Hematopoietic multipotent progenitor cell (in vitro differentiated cells): ENCODE results near the gene LDLRAD4. TPM values are rescaled to one million over a fixed set of nuclear protein-coding genes. Genes with fewer than 3 reads are reported as not detected.

Experiments used
- DNase-seq, 3 donors: peaks; one replicate each; pipeline ENCODE4 v3.0.0-alpha.2; 2011 to 2015; ENCODE audit warnings: low read depth in 2 of 3, low spot score in 2 of 3
- total RNA-seq: library from RNA; depleted of rRNA; stranded (reverse); fragments of >200 nt; gene quantifications from one replicate; pipeline ENCODE4 v1.2.3, GENCODE V29; 2012

LDLRAD4 gene
- total RNA-seq, 1 donor: 63.3 TPM

DNA sequence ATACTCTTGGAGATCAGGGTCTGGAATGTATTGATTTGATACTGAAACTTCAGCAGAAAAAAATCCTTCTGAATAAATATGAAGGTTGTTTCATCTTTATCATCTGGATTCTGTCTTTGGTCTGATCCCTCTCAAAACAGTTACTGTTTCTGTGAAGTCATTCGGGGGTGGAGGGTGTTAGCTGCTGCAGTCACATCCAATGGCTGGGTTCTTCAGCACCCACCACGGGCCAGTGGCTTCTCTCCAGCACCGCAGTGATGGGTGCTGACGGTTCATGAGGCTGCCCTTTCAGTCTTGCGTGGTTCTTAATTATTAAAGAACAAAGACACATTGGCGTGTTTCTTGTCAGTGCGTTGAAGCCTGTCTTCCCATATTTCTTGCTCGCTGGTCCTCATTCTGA is 148.0 kb downstream of the LDLRAD4 start:
- no peak for DNase-seq

DNA sequence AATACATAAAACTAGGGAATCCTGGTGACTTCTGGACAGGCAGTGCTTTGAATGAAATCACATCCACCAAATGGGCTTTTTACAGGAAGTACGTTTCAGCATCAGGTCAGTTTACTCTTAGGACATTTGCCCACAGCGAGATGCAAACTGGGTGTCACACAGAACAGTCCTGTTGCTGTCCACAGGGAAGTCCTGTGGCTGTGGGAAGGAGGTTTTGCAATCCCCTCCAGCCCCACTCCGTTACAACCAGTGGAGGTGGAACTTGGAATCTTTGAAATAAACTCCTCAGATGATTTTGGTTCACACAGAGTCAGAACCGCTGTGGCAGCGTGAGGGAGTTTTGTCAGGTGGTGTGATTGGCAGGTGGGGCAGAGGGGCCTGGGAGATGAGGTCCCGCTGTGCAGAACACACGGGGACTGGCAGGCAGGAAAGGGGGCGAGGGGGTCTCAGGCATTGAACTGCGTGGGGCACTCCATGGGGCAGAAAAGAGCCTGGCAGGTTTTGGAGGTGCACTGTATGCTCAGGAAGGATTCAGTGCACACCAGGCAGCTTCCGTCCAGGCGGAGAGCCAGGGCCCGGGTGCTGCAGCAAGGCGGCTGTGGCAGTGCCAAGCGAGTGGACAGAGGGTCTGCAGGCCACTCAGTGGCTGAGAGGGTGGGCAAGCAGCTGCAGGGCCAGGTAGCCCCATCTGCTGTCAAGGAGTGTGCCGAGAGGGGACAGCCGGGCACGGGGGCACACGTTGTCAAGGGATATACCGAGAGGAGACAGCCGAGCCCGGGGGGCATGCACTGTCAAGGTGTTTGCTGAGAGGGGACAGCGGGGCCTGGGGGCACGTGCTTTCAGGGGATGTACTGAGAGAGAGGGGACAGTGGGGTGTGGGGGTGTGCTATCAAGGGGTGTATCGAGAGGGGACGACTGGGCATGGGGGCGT is 148.7 kb downstream of the LDLRAD4 start:
- DNase-seq: no peak

DNA sequence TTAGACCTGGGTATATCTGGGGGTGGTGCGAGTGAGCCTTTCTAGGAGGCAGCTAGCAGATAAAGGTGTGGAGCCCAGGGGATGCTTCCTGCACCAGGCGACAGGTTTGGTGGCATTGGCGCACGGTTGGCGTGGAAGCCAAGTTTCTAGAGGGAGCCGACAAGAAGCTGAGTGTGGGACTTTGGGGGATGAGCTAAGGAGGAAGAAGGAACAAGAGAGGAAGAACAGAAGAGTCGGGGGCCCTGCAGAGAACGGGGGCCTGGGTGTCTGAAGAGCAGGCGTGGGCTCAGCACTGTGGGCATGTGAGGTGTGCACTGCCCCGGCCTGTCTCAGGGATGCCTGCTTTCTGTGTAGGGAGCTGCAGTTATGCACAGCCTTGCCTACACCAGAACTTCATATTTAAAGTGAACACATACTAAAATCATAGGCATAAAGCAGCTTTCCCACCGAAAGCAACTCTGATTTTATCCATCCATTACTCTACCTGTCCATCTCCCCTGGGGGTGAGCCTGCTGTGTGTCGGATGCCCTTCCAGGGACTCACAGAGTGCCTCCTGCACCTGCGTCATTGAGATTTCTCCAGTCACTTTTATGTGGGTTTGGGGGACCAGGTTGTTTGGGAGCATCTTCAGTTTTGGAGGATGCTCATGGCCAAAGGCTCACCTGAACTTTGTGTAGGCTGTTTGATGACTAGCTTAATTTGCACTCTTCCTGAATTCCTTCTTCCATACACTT is 149.7 kb downstream of the LDLRAD4 start:
- DNase-seq: no peak

DNA sequence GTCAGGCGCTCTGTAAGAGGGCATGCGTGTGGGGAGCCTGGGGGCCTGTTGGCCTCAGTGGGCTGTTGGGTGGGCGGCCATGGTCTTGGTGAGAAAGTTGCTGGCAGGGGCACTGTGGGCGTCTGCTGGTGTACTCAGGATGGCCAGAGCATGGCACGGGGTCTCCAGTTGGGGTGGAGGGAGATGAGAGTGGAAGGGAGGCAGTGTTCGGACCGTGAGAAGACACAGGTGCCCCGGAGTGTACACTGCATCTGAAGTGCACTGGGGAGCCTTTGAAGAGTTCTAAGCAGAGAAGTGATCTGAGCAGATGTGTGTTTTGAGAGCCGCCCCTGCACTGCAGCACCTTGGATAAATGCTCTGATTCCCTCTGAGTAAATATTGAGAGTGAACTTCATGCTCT is 150.8 kb downstream of the LDLRAD4 start:
- DNase-seq: no peak

DNA sequence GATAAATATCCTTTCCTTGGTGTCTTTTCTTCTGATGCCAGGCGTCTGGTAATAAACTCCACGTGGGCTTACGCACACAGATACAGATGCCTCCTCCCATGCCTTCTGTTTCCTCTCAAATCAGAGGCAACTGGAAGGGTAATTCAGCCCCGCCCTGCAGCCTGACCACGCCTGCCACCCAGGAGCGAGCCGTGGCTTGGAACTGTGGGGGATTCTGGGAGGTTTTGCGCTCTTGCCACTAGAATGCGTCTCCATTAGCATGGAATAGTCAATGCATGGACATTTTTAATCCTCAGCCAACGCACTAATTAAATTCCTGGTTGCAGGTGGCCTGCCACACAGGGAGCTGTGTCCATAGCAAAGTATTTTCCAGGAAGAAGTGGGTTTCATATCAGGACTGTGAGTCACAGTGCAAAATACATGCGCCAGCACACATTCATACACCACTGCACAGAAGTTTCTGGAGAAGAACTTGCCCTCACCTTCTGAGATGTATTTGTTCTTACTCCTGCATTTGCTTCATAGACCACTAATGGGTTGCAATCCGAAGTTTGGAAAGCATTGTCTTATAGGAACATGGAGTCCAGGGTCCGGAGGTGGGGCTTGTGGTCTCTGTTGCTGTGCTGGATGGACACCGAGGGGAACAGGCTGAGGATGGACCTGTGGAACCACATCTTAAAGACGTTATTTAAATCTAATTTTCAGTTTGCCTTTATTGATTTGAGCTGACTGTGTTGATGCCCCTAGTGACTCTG is 151.4 kb downstream of the LDLRAD4 start:
- DNase-seq: no peak

DNA sequence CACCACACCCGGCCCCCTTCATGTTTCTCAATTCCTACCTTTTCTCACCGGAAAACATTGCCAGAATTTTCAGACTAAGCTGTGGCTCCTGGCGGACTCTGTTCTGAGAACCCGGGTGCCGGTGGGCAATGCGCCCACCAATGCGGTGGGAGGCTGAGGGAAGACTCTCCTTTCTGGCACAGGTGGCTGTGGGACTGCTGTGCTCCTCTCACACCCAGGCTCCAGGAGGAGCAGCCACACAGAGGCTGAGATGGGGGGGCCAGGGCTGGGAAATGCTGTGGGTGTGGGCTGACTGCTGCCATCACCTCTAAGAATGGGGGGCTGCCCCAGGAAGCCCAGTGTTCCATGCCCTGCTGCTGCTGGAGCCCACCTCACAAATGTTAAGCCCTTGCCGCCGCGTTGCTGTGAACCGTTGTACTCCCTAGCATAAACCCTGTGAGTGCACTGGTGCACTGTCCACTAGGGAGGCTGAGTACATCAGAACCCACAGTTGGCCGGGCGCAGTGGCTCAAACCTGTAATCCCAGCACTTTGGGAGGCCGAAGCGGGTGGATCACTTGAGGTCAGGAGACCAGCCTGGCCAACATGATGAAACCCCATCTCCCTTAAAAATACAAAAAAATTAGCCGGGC is 152.6 kb downstream of the LDLRAD4 start:
- DNase-seq: no peak

DNA sequence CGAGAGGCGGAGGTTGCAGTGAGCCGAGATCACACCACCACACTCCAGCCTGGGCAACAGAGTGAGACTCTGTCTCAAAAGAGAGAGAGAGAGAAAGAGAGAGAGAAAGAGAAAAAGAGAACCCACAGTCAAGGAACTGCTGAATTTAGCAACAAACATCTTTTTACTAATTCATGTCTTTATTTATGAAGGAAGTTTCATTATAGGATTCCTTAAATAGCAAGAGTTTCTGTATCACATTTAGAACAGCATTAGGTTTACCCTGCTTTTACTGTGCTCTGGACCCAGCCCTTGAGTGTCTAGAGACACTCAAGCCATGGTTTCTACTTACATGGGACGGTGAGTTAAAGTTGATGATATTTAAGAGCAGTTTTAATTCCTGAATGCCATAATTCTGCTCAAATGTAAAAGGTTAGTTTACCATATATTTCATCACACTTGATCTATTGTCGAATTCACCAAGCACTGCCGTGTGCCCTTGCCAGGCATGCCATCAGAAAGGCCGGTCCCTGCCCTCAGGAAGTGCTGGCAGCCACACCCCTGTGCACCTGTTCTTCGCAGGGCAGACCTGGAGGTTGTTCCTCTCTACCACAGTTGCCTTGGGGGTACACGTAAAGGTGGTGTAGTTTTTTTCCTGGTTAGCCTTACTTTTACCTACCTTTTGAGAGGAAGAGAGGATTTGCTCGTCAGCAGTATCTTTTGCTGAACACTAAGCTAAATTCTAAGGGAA is 153.3 kb downstream of the LDLRAD4 start:
- DNase-seq: no peak

DNA sequence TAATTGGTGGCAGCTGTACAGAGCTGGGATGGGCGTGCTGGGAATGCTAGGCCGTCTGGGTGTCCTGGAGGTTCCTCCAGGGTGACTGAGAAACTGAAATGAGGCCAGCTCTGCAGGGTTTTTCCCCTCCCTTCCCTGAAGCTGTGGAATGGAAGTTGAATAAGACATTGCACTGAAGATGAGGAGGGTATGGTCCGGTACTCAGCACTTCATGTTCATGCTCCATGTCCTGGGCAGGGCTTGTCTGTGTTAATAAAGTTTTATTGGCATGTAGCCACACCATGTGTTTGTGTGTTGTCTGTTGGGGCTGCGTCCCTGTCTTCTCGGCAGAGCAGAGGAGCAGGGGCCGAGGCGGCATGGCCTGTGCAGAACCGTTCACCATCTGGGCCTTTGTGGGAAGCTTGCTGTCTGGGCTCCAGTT is 154.0 kb downstream of the LDLRAD4 start:
- DNase-seq: no peak

DNA sequence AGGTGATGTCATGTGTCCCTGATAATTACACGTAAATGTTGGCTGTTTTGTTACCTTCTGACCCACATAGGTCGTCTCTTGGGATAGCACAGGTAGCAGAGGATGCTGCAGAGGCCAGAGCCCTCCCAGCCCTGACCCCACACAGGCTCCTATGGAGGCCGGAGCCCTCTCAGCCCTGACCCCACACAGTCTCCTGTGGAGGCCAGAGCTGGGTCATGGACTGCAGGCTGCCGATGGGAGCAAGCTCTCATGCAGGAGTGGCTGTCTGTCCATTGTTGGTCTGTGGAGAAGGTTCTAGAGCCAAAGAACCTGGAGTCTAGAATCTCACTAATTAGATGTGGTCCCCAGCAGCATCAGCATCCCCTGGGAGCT is 155.5 kb downstream of the LDLRAD4 start:
- no peak for DNase-seq

DNA sequence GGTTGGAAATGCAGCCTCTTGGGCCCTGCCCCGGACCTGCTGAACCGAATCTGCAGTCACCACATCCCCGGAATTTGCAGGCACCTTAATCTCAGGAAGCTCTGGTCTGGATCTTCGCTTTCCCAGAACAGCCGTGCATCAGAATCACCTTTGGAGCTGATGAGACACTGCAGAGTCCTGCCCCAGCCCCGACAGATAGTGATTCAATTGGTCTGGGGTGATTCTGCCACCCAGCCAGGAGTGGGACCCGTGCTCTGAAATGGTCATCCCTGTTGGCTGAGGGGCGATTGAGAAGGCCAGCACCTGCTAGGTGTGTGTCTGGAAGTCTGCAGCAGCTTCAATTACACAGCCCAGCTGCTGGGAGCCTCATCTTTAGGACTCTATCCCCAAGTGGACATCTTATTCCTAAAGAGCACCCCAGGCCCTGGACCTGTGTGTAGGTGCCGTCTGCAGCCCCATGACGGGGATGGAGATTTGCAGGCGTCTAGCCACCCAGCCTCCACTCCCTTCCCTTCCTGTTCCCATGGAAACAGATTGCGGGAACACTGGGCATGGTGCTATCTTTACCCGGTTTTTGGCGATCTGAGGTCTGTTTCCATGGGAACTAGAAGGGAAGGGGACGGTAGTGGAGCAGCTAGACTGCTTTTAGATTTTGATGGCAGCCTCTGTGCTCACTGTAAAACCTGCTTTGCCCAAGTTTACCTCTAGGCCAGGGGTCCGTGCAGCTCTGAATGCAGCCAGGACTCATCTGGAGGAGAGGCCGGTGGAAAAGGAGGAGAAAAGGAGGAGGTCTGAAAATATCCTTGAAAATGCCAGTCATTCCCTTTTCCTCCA is 156.1 kb downstream of the LDLRAD4 start:
- no peak for DNase-seq

DNA sequence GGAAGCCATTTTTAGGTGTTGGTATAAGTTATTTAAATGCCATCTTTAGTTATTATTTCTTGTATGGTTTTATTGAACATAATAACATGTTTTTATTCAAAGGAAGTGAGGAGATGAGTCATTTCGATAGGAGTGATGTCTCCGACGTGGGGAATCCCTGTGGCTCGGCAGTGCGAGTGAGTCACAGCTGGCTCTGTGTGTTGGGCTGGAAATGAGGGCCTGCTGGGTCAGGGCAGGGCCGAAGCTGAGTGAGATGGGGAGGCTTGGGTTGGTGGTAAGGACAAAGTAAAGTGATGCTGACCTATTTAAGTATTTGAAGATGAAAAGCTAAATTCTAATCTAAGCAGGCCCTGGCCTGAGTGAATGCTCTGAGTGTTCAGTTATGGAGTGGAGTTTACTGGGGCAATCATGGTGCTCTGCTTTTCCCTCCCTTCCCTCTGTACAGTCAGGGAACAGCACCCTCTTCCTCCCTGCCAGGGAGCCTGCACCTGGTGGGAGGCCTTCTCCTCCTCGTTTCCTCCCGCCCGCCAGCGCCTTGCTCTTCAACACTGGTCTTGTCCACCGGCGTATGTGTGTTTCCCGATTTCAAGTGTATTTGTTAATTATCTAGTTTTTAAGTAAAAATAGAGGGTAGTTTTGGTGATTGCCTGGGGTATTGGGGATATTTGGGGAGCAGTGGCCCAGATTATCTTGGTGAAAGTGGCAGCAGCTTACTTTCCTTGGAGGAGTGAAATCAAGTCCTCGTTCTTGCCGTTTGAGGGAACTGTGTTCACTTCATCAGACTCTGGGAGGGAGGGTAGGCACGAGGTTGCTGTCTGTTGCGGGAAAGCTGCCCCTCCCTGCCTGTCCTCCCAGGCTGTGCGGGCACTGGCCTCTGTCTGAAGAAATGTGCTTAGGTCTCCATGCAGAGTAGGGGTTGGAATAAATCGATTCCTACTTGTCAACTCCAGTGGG is 157.0 kb downstream of the LDLRAD4 start:
- peak in 2 of 3 donors; percentile 31 to 53 for DNase-seq

DNA sequence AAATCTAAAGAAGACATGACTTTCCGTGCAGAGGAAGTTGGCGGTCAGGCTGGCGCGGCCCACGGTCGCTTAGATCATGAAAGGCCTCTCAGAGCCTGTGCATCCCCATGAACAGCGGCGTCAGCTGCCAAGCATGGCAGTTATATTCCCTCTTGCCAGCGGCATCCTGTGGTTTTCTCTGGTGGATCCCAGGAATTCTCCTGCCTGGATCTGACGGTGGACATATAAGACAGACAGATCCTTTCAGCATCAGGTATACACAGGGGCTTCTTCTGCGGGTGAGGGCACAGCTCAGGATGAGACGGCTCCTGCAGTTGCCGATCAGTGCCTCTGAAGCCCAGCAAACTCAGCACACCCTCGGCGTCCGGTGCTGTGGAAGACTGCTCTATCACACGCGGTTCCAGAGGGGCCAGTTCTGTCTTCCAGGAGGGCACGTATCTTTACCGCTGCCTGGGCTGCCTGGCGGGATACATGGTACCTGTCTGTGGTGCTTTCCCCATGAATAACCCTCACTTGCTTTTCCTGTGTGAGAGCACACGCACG is 157.8 kb downstream of the LDLRAD4 start:
- DNase-seq: no peak

DNA sequence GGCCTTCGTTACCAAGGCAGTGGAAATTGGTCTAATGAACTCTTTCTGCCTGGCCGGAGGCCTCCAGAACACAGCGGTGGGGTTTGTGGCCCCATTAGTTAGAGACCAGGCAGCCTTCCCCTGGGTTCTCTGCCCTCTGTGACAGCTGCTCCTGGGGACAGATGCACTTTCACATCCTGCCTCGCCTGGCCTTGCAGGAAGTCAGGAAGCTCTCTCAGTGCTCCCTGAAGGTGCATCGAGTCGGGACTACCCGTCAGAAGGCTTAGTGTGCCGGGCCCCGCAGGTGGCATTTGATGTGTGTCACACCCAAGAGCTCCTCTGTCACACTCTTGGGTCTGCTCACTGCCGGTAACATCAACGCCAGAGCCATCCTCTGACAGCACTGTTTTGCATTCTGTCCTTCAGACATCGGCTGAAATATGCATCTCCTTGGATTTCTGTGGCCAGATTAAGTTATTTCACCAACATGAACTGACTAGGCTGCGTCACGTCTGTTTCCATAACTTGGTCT is 158.3 kb downstream of the LDLRAD4 start:
- DNase-seq: peak in 1 of 3 donors; percentile 49

DNA sequence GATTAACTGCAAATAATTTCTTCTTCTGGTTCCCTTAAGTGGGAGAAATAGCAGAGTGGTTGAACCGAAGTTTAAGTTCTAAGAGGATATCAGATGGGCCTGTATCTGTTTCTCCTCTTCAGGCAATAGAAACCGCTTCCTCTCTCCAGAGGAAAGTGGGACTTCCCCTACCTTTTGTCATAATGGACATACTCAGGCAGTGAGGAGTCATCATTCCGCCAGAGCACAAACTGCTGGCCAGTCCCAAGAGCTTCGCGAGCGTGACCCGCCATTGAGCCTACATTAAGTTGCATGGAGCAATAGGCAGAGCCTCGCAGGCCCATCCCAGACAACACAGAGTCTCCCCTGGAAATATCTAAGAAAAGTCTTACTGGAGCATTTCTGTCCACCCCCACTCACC is 158.9 kb downstream of the LDLRAD4 start:
- no peak for DNase-seq

DNA sequence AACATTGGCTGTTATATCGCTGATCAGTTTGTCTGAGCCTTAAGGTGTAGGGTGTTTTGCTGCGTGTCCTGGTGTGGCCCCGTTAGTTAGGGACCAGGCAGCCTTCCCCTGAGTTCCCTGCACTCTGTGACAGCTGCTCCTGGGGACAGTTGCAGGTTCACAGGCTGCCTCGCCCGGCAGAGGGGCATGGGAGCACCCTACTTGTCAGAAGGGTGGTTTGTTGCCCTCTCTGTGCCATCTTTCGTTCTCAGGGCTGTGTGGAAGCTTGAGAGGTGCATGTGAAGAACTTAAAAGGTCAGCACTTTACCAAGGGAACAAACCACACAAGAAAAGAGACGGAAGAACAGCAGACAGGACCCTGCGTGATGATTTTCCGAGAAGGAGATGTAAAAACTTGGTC is 159.6 kb downstream of the LDLRAD4 start:
- DNase-seq: no peak

DNA sequence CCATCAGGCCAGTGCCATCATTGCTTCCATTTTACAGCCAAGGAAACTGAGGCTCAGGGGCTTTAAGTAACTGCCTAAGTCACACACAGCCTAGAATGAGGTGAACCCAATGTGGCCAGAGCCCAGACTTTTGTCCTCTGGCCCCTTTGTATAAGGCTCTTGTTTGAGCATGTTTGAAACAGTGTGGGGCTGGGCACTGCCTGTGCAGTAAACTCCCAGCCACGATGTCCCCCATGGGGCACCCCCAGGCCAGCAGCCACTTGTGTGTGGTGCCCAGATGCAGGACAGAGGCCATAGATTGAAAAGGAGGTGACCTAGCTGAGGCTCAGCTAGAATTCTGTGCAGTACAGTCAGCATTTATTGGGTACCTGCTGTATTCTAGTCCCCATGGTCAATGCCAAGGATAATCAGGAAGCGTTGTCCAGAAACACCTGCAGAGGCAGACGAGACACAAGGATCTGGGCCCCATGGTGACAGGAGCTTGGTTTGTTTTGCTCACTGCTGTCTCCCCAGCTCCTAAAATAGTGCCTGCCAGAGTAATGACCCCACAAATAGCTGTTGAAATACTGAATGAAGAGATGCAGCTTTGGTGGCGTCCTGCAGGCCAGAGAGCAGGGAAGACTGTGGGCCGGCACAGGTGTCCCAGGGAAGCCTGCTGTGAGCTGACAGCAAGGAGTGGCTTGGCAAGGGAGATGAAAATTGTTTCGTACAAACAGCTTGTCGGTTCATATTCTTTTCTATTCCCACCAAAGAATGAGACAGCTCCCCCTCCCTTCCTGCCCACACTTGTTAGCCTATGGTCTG is 160.7 kb downstream of the LDLRAD4 start:
- DNase-seq: no peak
